GM21737 (cell line): ENCODE data around the gene MAT2B.
A peak's percentile ranks its signal among the peaks of the same experiment; 100 is the strongest.

Source experiments
- ATAC-seq: cut with Tn5 transposase; IDR thresholded peaks from one replicate; pipeline ENCODE4 v1.9.1; 2021; ENCODE audit warnings: mild to moderate bottlenecking, moderate library complexity; ENCODE audit not compliant: unreplicated experiment

The MAT2B gene

GRCh38 chr5:163548649-163549048 lies 43.2 kb downstream of the MAT2B start:
- no peak for ATAC-seq

GRCh38 chr5:163551156-163551555 lies 45.7 kb downstream of the MAT2B start:
- ATAC-seq = no peak

GRCh38 chr5:163552536-163552935 lies 47.1 kb downstream of the MAT2B start:
- no peak for ATAC-seq

GRCh38 chr5:163561339-163561738 lies 55.9 kb downstream of the MAT2B start:
- ATAC-seq = no peak

- ATAC-seq = no peak
These were observed 56.7 kb downstream of the MAT2B start for GRCh38 chr5:163562071-163562470.

GRCh38 chr5:163563112-163563511 lies 57.7 kb downstream of the MAT2B start:
- no peak for ATAC-seq

- no peak for ATAC-seq
These were observed 58.5 kb downstream of the MAT2B start for GRCh38 chr5:163563880-163564279.

- peak; percentile 46 for ATAC-seq
These were observed 59.0 kb downstream of the MAT2B start for GRCh38 chr5:163564321-163564938.

GRCh38 chr5:163565492-163565891 lies 60.1 kb downstream of the MAT2B start:
- ATAC-seq = peak; percentile 3

- ATAC-seq = peak; percentile 67
These were observed 60.7 kb downstream of the MAT2B start for GRCh38 chr5:163565931-163566608.

- ATAC-seq = no peak
These were observed 61.3 kb downstream of the MAT2B start for GRCh38 chr5:163566678-163567077.

- ATAC-seq = no peak
These were observed 62.4 kb downstream of the MAT2B start for GRCh38 chr5:163567811-163568210.
